Activated naive CD8-positive, alpha-beta T cell (primary cell): ENCODE data around the gene DOCK1.
"Not testable (repeated sequence)": the region's sequence is repeated elsewhere in the genome, so short reads cannot be mapped to it uniquely, and the experiment has no call there.

ENCODE experiments used
- H3K27ac Mint-ChIP-seq: one replicate; pipeline ENCODE4 v1.8.0; 2021; ENCODE audit warnings: mixed read lengths
- H3K27me3 Mint-ChIP-seq: one replicate; pipeline ENCODE4 v1.8.0; 2021; ENCODE audit warnings: mixed read lengths
- H3K36me3 Mint-ChIP-seq: one replicate; pipeline ENCODE4 v1.8.0; 2021; ENCODE audit warnings: mixed read lengths
- H3K4me1 Mint-ChIP-seq: one replicate; pipeline ENCODE4 v1.8.0; 2021; ENCODE audit warnings: low read depth, mixed read lengths
- H3K4me3 Mint-ChIP-seq: one replicate; pipeline ENCODE4 v1.8.0; 2021; ENCODE audit warnings: mild to moderate bottlenecking, mixed read lengths
- H3K9me3 Mint-ChIP-seq: one replicate; pipeline ENCODE4 v1.8.0; 2021; ENCODE audit warnings: low read depth, mixed read lengths

Gene DOCK1

DNA sequence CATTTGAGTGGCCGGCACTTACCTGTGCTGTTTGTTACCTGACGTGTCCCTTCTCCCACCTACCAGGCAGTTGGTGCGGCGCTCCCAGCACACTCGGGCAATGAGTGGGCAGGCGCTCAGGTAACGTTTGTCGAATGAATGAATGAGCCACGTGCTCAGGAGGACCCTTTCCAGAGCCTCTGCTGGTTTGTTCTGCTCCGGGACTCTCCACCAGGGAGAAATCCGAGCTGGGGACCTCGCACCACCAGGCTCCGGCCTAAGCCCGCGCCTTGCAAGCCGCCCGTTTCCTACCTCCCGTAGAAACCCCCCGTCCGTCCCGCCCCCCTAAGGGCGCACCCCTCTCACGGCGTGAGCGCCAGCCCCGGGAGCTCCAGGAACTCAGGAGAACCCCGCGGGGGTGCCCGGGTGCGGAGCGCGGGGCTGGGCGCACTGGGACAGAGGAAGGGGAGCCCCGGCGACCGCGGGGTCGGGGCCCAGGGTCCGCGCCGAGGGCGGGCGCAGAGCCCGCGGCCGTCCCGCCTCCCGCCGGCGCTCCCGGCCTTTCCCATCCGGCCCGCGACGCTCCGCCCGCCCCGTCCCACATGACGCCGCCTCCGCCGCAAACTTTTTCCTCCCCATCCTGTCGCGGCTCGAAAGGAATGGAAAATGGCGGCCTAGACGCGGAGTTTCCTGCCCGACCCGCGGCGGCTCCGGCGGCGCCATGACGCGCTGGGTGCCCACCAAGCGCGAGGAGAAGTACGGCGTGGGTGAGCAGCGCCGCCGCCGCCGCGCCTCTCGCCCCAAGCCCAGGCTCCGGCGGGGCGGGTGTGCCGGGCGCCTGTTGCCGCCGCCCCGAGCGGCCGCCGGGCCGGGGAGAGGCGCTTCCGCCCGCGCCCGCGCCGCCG lies at the start of gene DOCK1:
TSS of gene DOCK1 (plus strand) at position 611 of the 884 bp plus-strand sequence. CDS start at position 701, 90 bp downstream.
- Mint-ChIP-seq H3K27ac (no peak within 1 kb of the TSS), H3K9me3 (no peaks in the 10 kb centered on the region), H3K27me3 (peaks cover 13% of the 10 kb centered on the region), H3K4me3 (no peak within 1 kb of the TSS), H3K4me1 (peaks cover 7% of the 10 kb centered on the region), H3K36me3 (no peaks in the 10 kb centered on the region)

GRCh38 chr10:126857178-126857806 lies 47.9 kb upstream of the DOCK1 start:
- Mint-ChIP-seq H3K4me3 (no peak overlapping the region), H3K9me3 (peaks cover 5% of the 10 kb centered on the region), H3K36me3 (no peaks in the 10 kb centered on the region), H3K4me1 (no peaks in the 10 kb centered on the region), H3K27me3 (peaks cover 6% of the 10 kb centered on the region), H3K27ac (no peak overlapping the region)

- H3K27me3 Mint-ChIP-seq = no peaks in the 10 kb centered on the region
- no peaks in the 10 kb centered on the region for H3K4me1 Mint-ChIP-seq
- no peak overlapping the region for H3K4me3 Mint-ChIP-seq
- no peaks in the 10 kb centered on the region for H3K9me3 Mint-ChIP-seq
- H3K27ac Mint-ChIP-seq = no peak overlapping the region
- no peaks in the 10 kb centered on the region for H3K36me3 Mint-ChIP-seq
These were observed 37.5 kb upstream of the DOCK1 start for GRCh38 chr10:126867567-126868365.

GRCh38 chr10:126868371-126868770 lies 36.9 kb upstream of the DOCK1 start:
- H3K9me3 Mint-ChIP-seq = no peaks in the 10 kb centered on the region
- no peaks in the 10 kb centered on the region for H3K4me1 Mint-ChIP-seq
- no peak overlapping the region for H3K27ac Mint-ChIP-seq
- no peaks in the 10 kb centered on the region for H3K27me3 Mint-ChIP-seq
- no peaks in the 10 kb centered on the region for H3K36me3 Mint-ChIP-seq
- H3K4me3 Mint-ChIP-seq = no peak overlapping the region

DNA sequence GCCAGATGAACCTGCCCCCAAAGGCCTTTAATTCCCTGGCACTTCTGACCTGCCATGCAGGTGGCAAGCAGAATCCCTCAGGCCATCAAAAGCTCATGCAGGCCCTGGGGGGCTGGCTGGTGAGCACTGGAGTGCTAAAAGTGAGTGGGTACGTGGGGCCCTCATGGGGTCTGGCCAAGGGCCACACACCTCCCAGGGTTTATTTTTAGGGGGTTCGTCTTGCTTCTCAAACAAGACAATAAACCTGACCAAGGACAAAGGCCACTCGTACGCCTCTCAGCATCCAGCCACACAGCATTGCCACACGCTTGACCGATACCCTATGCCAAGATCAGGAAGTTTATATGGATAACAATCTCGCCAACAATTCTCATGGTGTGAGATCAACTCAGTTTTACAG lies 33.1 kb upstream of the DOCK1 start:
- no peaks in the 10 kb centered on the region for H3K36me3 Mint-ChIP-seq
- no peaks in the 10 kb centered on the region for H3K9me3 Mint-ChIP-seq
- no peak overlapping the region for H3K27ac Mint-ChIP-seq
- no peaks in the 10 kb centered on the region for H3K27me3 Mint-ChIP-seq
- H3K4me3 Mint-ChIP-seq = no peak overlapping the region
- H3K4me1 Mint-ChIP-seq = no peaks in the 10 kb centered on the region

DNA sequence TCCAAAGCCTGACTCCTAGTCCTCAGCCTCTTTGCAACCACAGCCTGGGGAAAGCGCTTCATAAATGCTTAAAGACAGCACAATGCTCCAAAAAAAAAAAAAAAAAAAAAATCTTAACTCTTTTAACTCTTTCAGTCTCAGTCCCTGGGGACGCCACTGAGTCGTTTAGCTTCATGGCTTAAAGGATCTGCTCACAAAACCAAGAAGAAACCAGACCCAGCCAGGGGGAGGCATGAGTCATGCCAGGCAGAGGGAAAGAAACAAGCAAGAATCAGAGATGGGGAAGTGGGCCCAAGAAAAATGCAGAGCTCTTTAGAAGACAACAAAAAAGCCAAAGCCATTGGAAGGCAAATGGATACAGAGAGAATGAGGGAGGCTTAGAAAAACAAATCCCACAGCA lies 32.5 kb upstream of the DOCK1 start:
- Mint-ChIP-seq H3K4me1 (no peaks in the 10 kb centered on the region), H3K27ac (no peak overlapping the region), H3K36me3 (no peaks in the 10 kb centered on the region), H3K9me3 (no peaks in the 10 kb centered on the region), H3K4me3 (no peak overlapping the region), H3K27me3 (no peaks in the 10 kb centered on the region)

GRCh38 chr10:126876456-126876855 lies 28.8 kb upstream of the DOCK1 start:
- H3K27ac Mint-ChIP-seq = no peak overlapping the region
- no peak overlapping the region for H3K4me3 Mint-ChIP-seq
- H3K27me3 Mint-ChIP-seq = peaks cover 14% of the 10 kb centered on the region
- no peaks in the 10 kb centered on the region for H3K4me1 Mint-ChIP-seq
- H3K9me3 Mint-ChIP-seq = no peaks in the 10 kb centered on the region
- no peaks in the 10 kb centered on the region for H3K36me3 Mint-ChIP-seq

- H3K36me3 Mint-ChIP-seq = no peaks in the 10 kb centered on the region
- no peak overlapping the region for H3K4me3 Mint-ChIP-seq
- no peak overlapping the region for H3K27ac Mint-ChIP-seq
- H3K9me3 Mint-ChIP-seq = no peaks in the 10 kb centered on the region
- peaks cover 16% of the 10 kb centered on the region for H3K27me3 Mint-ChIP-seq
- no peaks in the 10 kb centered on the region for H3K4me1 Mint-ChIP-seq
These were observed 27.8 kb upstream of the DOCK1 start for GRCh38 chr10:126877390-126877789.

- Mint-ChIP-seq H3K36me3 (no peaks in the 10 kb centered on the region), H3K4me1 (no peaks in the 10 kb centered on the region), H3K27ac (no peak overlapping the region), H3K4me3 (no peak overlapping the region), H3K9me3 (no peaks in the 10 kb centered on the region), H3K27me3 (peaks cover 16% of the 10 kb centered on the region)
These were observed 26.6 kb upstream of the DOCK1 start for GRCh38 chr10:126878594-126878993.

- no peak overlapping the region for H3K4me3 Mint-ChIP-seq
These were observed 24.3 kb upstream of the DOCK1 start for GRCh38 chr10:126880926-126881325.

GRCh38 chr10:126882055-126882454 lies 23.2 kb upstream of the DOCK1 start:
- H3K9me3 Mint-ChIP-seq, H3K4me1 Mint-ChIP-seq, H3K27ac Mint-ChIP-seq, H3K36me3 Mint-ChIP-seq, H3K4me3 Mint-ChIP-seq: not testable (repeated sequence)
- peaks cover 16% of the 10 kb centered on the region for H3K27me3 Mint-ChIP-seq

More at GRCh38 chr10:126880926-126881325, 24.3 kb upstream of the DOCK1 start:
- no peaks in the 10 kb centered on the region for H3K9me3 Mint-ChIP-seq
- peaks cover 16% of the 10 kb centered on the region for H3K27me3 Mint-ChIP-seq
- no peak overlapping the region for H3K27ac Mint-ChIP-seq
- no peaks in the 10 kb centered on the region for H3K36me3 Mint-ChIP-seq
- H3K4me1 Mint-ChIP-seq = no peaks in the 10 kb centered on the region

DNA sequence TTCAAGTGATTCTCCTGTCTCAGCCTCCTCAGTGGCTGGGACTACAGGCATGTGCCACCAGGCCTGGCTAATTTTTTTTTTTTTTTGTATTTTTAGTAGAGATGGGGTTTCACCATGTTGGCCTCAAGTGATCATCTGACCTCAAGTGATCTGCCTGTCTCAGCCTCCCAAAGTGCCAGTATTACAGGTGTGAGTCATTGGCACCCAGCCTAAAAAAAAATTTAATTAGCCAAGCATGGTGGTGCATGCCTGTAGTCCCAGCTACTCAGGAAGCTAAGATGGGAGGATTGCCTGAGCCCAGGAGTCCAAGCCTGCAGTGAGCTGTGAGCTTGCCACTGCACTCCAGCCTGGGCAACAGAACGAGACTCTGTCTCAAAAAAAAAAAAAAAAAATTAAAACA lies 16.8 kb upstream of the DOCK1 start:
- not testable (repeated sequence) for H3K36me3 Mint-ChIP-seq, H3K9me3 Mint-ChIP-seq, H3K27me3 Mint-ChIP-seq, H3K4me3 Mint-ChIP-seq, H3K27ac Mint-ChIP-seq, H3K4me1 Mint-ChIP-seq

- Mint-ChIP-seq H3K36me3 (no peaks in the 10 kb centered on the region), H3K9me3 (no peaks in the 10 kb centered on the region), H3K4me1 (no peaks in the 10 kb centered on the region), H3K27me3 (no peaks in the 10 kb centered on the region), H3K27ac (no peak overlapping the region), H3K4me3 (no peak overlapping the region)
These were observed 15.8 kb upstream of the DOCK1 start for GRCh38 chr10:126889421-126889820.

- not testable (repeated sequence) for H3K9me3 Mint-ChIP-seq, H3K27me3 Mint-ChIP-seq, H3K4me1 Mint-ChIP-seq, H3K36me3 Mint-ChIP-seq, H3K4me3 Mint-ChIP-seq, H3K27ac Mint-ChIP-seq
These were observed 14.4 kb upstream of the DOCK1 start for GRCh38 chr10:126890797-126891196.
